ENCODE measurements around the gene PPP3CA.

DNA sequence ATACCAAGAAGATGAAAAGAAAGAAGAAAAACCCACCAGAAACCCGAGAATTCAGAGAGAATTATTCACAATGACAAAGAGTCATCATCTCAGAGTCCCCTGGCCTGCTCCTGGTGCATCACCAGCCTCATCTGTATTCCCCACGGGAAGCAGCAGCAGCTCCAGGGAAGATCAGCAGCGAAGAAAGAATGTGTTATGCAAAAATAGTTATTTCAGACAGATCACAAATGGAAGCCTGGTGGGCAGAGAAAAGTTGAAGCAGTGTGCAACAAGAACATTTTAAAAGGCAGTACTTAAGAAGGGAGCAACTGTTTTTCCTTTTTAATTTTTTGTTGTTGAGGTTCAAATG lies 189.2 kb downstream of the PPP3CA start:
- TF ChIP-seq, protein P1, sequence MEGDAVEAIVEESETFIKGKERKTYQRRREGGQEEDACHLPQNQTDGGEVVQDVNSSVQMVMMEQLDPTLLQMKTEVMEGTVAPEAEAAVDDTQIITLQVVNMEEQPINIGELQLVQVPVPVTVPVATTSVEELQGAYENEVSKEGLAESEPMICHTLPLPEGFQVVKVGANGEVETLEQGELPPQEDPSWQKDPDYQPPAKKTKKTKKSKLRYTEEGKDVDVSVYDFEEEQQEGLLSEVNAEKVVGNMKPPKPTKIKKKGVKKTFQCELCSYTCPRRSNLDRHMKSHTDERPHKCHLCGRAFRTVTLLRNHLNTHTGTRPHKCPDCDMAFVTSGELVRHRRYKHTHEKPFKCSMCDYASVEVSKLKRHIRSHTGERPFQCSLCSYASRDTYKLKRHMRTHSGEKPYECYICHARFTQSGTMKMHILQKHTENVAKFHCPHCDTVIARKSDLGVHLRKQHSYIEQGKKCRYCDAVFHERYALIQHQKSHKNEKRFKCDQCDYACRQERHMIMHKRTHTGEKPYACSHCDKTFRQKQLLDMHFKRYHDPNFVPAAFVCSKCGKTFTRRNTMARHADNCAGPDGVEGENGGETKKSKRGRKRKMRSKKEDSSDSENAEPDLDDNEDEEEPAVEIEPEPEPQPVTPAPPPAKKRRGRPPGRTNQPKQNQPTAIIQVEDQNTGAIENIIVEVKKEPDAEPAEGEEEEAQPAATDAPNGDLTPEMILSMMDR (IDR thresholded peaks at IDR 0.05): no peak
- no peak for TF ChIP-seq POLR2A (IDR thresholded peaks at IDR 0.05)
